Stimulated activated CD8-positive, alpha-beta memory T cell treated with anti-CD3 and anti-CD28 coated beads, Interleukin-12 subunit alpha, Interleukin-12 subunit beta, amount 100 ng/mL, for 1 hour (primary cell): ENCODE results near the gene SIN3B.
"Not testable (repeated sequence)": the region's sequence is repeated elsewhere in the genome, so short reads cannot be mapped to it uniquely, and the experiment has no call there.

Experiments used
- DNase-seq: peaks from one replicate; pipeline ENCODE4 v3.0.0-alpha.2; 2020; ENCODE audit warnings: low read depth

The SIN3B gene, protein sequence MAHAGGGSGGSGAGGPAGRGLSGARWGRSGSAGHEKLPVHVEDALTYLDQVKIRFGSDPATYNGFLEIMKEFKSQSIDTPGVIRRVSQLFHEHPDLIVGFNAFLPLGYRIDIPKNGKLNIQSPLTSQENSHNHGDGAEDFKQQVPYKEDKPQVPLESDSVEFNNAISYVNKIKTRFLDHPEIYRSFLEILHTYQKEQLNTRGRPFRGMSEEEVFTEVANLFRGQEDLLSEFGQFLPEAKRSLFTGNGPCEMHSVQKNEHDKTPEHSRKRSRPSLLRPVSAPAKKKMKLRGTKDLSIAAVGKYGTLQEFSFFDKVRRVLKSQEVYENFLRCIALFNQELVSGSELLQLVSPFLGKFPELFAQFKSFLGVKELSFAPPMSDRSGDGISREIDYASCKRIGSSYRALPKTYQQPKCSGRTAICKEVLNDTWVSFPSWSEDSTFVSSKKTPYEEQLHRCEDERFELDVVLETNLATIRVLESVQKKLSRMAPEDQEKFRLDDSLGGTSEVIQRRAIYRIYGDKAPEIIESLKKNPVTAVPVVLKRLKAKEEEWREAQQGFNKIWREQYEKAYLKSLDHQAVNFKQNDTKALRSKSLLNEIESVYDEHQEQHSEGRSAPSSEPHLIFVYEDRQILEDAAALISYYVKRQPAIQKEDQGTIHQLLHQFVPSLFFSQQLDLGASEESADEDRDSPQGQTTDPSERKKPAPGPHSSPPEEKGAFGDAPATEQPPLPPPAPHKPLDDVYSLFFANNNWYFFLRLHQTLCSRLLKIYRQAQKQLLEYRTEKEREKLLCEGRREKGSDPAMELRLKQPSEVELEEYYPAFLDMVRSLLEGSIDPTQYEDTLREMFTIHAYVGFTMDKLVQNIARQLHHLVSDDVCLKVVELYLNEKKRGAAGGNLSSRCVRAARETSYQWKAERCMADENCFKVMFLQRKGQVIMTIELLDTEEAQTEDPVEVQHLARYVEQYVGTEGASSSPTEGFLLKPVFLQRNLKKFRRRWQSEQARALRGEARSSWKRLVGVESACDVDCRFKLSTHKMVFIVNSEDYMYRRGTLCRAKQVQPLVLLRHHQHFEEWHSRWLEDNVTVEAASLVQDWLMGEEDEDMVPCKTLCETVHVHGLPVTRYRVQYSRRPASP

GRCh38 chr19:16829010-16829821, at the start of gene SIN3B:
TSS of gene SIN3B (plus strand) at chr19:16829398. CDS start at chr19:16829421, 23 bp downstream.
- peak; percentile 80 for DNase-seq

DNA sequence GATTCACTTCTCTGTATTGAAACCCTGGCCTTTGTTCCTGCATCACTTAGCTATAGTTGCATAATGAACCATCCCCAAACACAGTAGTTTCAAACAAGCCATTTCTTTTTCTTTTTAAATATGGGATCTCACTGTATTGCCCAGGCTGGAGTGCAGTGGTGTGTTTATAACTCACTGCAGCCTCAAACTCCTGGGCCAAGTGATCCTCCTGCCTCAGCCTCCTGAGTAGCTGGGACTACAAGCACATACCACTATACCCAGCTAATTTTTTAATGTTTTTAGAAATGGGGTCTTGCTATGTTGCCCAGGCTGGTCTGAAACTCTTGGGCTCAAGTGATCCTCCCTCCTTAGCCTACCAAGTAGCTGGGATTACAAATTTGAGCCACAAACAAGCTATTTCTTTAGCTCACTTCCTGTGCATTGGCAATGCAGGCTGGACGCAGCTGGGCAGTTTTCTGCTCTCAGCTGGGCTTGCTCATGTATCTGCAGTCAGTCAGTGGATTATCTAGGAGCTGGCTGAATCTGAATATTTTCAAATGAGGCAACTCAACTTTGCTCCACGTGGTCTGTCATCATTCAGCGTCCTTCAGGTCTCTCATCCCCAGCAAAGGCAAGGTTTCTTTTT, 49.5 kb upstream of the SIN3B start:
- DNase-seq, result no peak

DNA sequence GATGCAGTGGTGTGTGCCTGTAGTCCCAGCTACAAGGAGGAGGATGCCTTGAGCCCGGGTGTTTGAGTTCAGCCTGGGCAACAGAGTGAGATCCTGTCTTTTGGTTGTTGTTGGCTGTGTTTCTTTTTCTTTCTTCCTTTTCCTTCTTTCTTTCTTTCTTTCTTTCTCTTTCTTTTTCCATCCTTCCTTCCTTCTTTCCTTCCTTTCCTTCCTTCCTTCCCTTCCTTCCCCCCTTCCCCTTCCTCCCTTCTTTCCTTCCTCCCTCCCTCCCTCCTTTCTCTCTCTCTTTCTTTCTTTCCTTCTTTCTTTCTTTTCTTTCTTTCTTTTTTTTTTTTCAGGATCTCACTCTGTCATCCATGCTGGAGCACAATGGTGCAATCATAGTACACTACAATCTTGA, 46.5 kb upstream of the SIN3B start:
- DNase-seq, result no peak

DNA sequence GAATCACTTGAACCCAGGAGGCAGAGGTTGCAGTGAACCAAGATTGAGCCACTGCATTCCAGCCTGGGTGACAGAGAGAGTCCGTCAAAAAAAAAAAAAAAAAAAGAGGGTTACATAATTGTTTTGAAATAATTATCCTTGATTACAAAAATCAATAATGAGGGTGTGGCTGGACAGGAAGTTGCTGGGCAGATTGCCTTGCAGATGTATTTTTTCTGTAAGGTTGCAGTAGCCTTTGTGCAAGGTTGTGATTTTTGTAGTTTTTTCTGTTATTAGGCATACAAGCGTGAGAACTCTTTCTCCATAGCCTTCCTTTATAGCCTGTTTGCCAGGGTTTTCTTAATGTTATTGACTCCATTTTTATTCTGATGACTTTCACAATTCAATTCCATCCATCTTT, 40.7 kb upstream of the SIN3B start:
- DNase-seq, result no peak

DNA sequence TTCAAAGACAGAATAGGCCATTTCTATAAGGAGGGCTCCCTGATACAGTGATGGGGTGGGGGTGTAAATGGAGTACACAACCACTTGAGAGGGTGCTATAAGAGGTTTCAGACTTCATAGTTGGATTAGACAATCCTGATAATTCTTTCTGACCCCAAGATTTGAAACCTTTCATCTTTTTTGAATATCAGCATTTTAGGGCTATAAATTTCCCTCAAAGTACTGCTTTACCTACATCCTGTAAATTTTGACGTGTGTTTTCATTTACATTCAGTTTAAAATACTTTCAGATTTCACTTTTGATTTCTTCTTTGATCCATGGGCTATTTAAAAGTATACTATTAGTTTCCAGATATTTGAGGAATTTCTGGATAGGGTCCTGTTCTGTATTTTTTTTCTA, 40.0 kb upstream of the SIN3B start:
- DNase-seq, result no peak

DNA sequence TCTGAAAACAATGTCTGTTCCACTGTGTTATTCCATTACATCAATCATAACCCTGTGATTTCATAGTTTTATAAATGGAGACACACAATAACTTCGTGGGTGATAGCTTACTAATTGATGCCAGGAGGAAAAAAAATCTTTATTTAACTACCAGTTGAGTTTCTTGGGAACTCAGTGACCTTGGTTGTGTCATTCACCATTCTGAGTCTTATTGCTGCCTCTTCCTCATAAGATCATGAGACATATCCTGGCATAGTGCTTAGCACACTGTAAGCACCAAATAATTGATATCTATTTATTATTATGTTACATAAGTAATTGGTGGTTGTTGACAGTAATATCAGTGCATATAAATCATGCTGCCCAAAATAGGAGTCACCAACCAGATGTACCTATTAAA, 39.1 kb upstream of the SIN3B start:
- no peak for DNase-seq

DNA sequence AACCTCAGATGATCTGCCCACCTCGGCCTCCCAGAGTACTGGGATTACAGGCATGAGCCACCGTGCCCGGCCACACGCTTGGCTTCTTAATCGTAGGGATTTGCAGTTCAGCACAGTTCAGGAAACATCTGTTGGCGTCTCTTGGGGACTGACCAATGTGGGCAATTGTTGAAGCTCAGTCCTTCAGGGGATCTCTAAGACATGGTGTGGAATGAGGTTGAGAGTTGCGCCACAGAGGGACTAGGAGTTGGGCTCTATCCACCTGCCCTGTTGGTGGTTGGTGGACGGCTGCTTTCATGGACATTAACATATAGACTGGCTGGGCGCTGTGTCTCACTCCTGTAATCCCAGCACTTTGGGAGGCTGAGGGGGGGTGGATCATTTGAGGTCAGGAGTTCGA, 37.3 kb upstream of the SIN3B start:
- DNase-seq, result no peak

DNA sequence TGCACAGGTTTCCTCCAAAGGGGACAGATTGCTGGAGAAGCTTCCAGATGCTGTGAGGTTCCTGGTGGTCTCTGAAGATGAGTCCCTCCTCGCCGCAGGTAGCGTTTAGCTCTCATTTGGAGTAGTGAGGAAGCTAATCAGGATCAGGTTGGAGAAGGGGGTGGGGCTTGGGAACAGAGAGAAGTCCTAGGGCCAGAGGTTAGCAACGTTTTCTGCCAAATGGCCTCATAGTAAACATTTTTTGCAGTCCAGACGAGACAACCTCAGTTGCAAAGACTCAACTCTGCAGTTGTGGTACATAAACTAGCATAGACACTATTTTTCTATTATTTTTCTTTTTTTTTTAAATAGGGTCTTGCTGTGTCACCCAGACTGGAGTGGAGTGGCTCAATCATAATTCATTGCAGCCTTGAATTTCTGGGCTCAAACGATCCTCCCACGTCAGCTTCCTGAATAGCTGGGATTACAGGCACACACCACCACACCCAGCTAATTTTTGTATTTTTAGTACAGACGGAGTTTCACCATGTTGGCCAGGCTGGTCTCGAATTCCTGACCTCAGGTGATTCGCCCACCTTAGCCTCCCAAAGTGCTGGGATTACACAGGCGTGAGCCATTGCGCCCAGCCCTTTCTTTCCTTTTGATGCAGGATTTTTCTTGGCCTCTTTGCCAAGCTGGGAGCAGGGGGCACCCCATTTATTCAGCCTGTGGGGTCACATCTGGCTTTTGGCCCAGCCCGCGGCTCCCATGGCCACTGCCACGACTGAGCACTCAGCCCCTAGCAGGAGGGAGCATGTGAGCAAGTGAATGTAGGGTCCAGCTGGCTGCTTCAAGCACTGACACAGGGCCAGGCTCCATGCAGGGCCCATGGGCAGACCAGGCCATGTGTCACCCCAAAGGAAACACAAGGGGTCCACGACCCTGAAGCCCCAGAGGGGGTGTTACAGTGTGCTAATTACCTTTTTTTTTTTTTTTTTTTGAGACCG, 34.4 kb upstream of the SIN3B start:
- no peak for DNase-seq

GRCh38 chr19:16795731-16796130, 33.5 kb upstream of the SIN3B start:
- no peak for DNase-seq

GRCh38 chr19:16797876-16798275, 31.3 kb upstream of the SIN3B start:
- DNase-seq, result no peak

GRCh38 chr19:16798326-16798725, 30.9 kb upstream of the SIN3B start:
- DNase-seq, result not testable (repeated sequence)

DNA sequence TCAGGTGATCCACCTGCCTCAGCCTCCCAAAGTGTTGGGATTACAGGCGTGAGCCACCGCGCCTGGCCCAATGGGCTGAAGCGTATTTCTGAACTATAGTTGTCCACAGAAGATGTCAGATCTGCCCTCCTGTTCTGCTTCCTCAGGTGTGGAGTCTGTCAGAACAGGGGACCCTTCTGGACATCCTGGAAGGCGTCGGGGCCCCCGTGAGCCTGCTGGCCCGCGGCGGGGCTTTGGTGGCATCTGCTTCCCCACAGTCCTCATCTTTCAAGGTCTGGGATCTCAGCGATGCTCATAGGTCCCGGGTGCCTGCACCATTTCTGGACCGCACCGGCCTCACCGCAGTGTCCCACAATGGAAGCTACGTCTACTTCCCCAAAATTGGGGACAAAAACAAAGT, 29.5 kb upstream of the SIN3B start:
- no peak for DNase-seq

DNA sequence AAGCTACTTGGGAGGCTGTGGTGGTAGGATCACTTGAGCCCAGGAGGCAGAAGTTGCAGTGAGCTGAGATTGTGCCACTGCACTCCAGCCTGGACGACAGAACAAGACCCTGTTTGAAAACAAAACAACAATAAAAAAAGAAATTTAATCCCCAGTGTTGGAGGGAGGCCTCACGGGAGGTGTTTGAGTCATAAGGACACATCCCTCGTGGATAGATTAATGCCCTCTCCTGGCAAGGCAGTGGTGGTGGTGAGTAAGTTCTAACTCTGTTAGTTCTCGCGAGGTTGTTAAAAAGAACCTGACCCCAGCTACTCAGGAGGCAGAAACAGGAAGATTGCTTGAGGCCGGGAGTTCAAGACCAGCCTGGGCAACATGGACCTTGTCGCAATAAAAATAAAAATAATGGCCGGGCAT, 27.6 kb upstream of the SIN3B start:
- no peak for DNase-seq

- DNase-seq, result no peak
Observed at GRCh38 chr19:16804176-16804575, 25.0 kb upstream of the SIN3B start.

DNA sequence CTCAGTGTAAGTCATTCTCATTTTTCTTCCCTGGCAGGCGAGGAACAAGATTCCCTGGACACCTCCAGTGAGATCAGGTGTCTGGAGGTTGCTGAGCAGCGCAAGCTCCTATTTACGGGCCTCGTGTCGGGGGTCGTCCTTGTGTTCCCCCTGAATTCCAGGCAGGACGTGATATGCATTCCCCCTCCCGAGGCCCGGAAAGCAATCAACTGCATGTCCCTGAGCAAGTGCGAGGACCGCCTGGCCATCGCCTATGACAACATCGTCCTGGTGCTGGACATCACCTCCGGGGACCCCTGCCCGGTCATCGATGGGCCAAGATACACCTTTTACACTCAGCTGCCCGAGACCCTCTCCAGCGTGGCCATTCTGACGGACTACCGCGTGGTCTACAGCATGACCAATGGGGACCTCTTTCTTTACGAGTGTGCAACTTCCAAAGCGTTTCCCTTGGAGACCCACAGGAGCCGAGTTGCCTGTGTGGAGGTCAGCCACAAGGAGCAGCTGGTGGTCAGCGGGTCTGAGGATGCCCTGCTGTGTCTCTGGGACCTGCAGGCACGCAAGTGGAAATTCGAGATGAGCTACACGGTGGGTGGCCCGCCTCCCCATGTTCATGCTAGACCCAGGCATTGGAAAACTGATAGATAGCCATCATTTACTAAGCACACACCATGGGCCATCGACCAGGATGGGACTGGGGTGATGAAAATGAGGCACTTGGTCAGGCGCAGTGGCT, 21.5 kb upstream of the SIN3B start:
- no peak for DNase-seq

DNA sequence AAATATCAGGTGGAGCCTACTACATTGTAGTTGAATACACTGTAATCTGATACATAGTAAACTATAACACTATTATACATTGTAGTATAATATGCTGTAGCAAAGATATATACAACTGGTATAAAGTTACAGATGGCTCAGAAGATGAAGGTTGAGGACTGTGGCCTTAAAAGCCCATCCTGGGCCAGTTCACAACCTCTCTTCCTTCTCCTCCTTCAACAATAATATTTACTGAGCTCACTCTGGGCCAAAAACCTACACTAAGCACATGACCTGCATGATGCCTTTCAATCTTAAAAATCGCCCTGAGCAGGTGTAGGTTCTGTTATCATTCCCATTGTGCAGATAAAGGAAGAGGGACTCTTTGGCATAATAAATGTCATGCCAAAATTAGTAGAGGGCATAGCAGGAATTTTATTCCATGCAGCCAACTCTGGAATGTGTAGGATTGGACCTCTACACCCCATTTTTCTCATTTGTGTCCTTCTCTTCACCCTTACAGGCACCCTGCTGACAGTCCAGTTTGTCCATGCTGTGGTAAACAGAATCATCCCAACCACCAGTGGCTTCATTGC, 14.6 kb upstream of the SIN3B start:
- DNase-seq, result no peak

GRCh38 chr19:16820056-16820455, 9.1 kb upstream of the SIN3B start:
- no peak for DNase-seq

GRCh38 chr19:16821081-16821480, 8.1 kb upstream of the SIN3B start:
- no peak for DNase-seq

GRCh38 chr19:16822648-16823047, 6.5 kb upstream of the SIN3B start:
- DNase-seq, result no peak
